ENCODE data around the gene TMEM88.

The TMEM88 gene

DNA sequence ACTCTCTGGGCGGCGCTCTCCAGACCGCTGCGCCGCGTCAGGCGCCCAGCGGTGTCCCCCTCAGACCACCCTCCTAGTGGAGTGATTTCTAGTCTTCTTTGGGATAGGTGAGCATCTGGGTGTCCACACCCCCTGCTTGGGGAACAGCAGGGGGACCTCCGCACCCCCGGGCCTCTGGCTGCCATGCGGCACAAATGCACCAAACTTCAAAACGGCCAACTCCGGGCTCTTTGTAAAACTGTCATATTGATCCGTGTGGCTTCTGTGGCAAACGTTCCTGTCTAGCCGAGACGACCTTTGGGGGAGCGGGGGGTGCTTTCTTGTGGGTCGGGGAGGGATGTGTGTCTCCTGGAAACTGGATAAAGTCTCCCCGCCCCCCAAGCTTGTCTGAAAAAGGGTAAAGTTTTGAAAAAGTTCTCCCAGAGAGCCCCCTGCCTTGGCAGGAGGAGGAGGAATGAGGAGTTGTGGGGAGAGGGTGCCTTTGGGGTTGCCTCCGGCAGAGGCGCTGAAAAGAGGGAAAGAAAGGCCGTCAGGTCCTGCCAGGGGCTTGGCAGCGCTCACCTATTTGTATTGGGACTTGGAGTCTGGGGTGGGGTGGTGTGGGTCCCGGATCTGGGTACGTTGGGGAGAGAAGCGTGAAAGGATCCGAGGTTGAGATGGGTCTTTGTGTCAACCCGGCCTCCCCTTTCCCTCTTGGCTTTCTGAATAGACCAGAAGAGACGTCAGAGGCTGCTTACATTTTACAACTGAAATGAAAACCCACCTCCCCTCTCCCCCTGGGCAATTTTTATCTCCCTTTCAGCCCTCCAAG is 31.6 kb downstream of the TMEM88 start:
- no peak for DNase-seq (ENCODE audit: low read depth, low spot score)
- Histone ChIP-seq H3K36me3 (ENCODE audit: insufficient read depth, insufficient read length, low read length) (peaks cover 19% of the 10 kb centered on the region), H3K9me3 (ENCODE audit: insufficient read depth, low read length) (no peaks in the 10 kb centered on the region), H3K4me1 (ENCODE audit: insufficient read depth, insufficient read length) (peaks cover 5% of the 10 kb centered on the region), H3K27me3 (ENCODE audit: insufficient read depth, insufficient read length) (no peaks in the 10 kb centered on the region), H3K4me3 (ENCODE audit: insufficient read length, low read depth) (peak overlapping the region; percentile 67), H3K9ac (ENCODE audit: insufficient read length, low read depth) (peak overlapping the region; percentile 79)
- TF ChIP-seq ZNF274 (IDR thresholded peaks at IDR 0.05; ENCODE audit: low read depth, low read length) (no peak), SUZ12 (IDR thresholded peaks at IDR 0.05; ENCODE audit: extremely low read depth, insufficient read depth, insufficient read length) (no peak), YY1 (IDR thresholded peaks at IDR 0.05; ENCODE audit: insufficient read depth, insufficient read length) (no peak)

DNA sequence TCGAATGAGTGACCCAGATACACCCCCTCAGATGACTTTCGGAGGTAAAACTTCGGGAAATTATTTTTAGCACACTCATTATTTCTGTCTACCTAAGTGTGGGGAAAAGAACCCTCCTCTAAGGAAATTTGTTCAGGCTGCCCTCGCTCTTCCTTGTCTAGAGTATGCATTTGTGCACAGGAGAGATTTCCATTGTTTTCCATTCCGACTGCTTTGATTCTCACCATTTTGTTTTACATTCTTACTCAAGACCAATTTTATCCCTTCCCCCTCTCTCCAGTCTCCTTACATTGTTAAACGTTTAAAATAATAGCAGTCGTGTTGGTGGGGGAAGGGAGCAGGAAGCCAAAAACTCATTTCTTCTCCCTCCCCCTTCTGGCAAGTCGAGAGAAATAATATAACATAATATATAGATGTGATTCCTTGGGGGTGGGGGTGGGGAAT is 32.2 kb downstream of the TMEM88 start:
- Histone ChIP-seq H3K27me3 (ENCODE audit: insufficient read depth, insufficient read length) (no peaks in the 10 kb centered on the region), H3K4me1 (ENCODE audit: insufficient read depth, insufficient read length) (peaks cover 5% of the 10 kb centered on the region), H3K9ac (ENCODE audit: insufficient read length, low read depth) (peak overlapping the region; percentile 50), H3K9me3 (ENCODE audit: insufficient read depth, low read length) (no peaks in the 10 kb centered on the region), H3K4me3 (ENCODE audit: insufficient read length, low read depth) (peak overlapping the region; percentile 67), H3K36me3 (ENCODE audit: insufficient read depth, insufficient read length, low read length) (peaks cover 22% of the 10 kb centered on the region)
- TF ChIP-seq YY1 (IDR thresholded peaks at IDR 0.05; ENCODE audit: insufficient read depth, insufficient read length) (no peak), SUZ12 (IDR thresholded peaks at IDR 0.05; ENCODE audit: extremely low read depth, insufficient read depth, insufficient read length) (no peak), ZNF274 (IDR thresholded peaks at IDR 0.05; ENCODE audit: low read depth, low read length) (no peak)
- DNase-seq (ENCODE audit: low read depth, low spot score): no peak

DNA sequence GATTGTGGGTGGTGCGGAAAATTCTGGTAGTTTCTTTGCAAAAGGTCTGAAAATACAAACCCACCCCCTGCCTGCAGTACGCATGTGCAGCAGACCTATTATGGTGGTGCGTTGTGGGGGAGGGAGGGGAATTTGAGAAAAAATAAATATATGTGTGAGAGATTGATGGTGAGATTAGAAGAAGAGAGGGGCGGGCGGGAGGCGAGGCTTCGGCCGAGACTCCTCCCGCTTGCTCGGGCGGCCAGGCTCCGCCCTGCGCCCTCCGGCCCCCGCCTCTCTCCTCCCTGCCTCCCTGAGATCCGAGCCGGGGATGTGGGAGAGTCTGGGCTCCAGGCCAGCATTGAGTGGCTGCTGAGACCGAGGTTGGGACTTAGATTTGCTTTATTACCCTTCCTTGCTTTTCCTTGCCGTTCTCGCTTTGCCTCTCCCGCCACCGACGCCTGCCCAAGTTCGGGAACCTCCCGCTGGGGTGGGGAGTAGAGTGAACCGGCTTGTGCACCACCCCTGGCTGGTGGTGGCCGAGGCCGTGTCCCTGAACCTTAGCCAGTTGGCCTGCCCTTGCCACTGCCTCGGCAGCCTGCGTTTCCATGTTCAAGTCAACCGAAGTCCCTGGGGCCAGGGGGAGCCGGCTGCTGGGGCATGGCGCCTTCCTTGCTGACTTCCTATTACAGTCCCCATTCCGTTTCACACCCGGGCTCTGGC is 32.8 kb downstream of the TMEM88 start:
- H3K27me3 ChIP-seq (ENCODE audit: insufficient read depth, insufficient read length): no peaks in the 10 kb centered on the region
- peaks cover 5% of the 10 kb centered on the region for H3K4me1 ChIP-seq (ENCODE audit: insufficient read depth, insufficient read length)
- peak overlapping the region; percentile 35 for H3K4me3 ChIP-seq (ENCODE audit: insufficient read length, low read depth)
- H3K9me3 ChIP-seq (ENCODE audit: insufficient read depth, low read length): no peaks in the 10 kb centered on the region
- TF ChIP-seq YY1 (IDR thresholded peaks at IDR 0.05; ENCODE audit: insufficient read depth, insufficient read length): no peak
- no peak for TF ChIP-seq ZNF274 (IDR thresholded peaks at IDR 0.05; ENCODE audit: low read depth, low read length)
- TF ChIP-seq SUZ12 (IDR thresholded peaks at IDR 0.05; ENCODE audit: extremely low read depth, insufficient read depth, insufficient read length): no peak
- H3K9ac ChIP-seq (ENCODE audit: insufficient read length, low read depth): peak overlapping the region; percentile 79
- no peak for DNase-seq (ENCODE audit: low read depth, low spot score)
- peaks cover 22% of the 10 kb centered on the region for H3K36me3 ChIP-seq (ENCODE audit: insufficient read depth, insufficient read length, low read length)

DNA sequence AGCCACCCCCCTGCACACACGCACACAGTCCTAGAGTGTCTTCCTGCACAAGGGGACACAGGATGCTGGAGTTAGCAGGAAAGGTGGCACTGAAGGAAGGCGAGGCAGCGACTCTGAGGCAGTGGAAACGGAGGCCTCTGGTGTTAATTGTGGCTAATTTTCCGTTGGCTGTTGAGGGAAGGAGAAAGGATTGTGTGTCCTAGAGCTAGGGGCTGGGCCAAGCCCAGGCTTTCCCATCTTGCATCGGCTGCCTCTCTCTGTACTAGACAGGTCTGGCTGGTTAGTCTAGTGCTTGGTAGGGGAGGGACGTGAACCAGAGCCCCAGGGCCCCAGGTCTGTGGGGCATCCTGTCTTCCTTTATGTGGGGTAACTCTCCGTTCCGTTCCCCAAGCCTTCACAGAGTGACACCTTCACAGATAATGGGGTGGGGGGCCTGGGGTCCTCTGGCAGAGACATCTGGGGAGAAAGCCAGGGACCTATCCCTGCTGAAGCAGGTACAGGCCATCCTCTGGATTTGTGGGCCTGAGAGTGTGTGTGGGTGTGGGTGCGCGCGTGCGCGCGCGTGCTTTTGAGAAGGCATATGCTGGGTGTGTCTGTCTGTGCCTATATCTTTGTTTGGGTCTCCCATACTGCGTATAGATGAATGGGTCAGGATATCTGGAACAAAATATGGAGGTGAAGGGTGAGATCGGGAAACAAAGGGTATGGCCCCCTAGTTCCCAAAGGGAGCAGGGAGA is 33.5 kb downstream of the TMEM88 start, which contains the start of gene CHD3:
Gene CHD3 (plus strand): TSS at position 606 of the 737 bp plus-strand sequence. CDS start 212 bp downstream, outside the sequence.
- no peak for TF ChIP-seq SUZ12 (IDR thresholded peaks at IDR 0.05; ENCODE audit: extremely low read depth, insufficient read depth, insufficient read length)
- TF ChIP-seq ZNF274 (IDR thresholded peaks at IDR 0.05; ENCODE audit: low read depth, low read length): no peak
- no peak for TF ChIP-seq YY1 (IDR thresholded peaks at IDR 0.05; ENCODE audit: insufficient read depth, insufficient read length)
- Histone ChIP-seq H3K4me1 (ENCODE audit: insufficient read depth, insufficient read length) (peaks cover 5% of the 10 kb centered on the region), H3K27me3 (ENCODE audit: insufficient read depth, insufficient read length) (no peaks in the 10 kb centered on the region), H3K36me3 (ENCODE audit: insufficient read depth, insufficient read length, low read length) (peaks cover 19% of the 10 kb centered on the region), H3K9me3 (ENCODE audit: insufficient read depth, low read length) (no peaks in the 10 kb centered on the region), H3K9ac (ENCODE audit: insufficient read length, low read depth) (peak within 1 kb of the TSS; percentile 79), H3K4me3 (ENCODE audit: insufficient read length, low read depth) (peak within 1 kb of the TSS; percentile 35)
- DNase-seq (ENCODE audit: low read depth, low spot score): no peak

DNA sequence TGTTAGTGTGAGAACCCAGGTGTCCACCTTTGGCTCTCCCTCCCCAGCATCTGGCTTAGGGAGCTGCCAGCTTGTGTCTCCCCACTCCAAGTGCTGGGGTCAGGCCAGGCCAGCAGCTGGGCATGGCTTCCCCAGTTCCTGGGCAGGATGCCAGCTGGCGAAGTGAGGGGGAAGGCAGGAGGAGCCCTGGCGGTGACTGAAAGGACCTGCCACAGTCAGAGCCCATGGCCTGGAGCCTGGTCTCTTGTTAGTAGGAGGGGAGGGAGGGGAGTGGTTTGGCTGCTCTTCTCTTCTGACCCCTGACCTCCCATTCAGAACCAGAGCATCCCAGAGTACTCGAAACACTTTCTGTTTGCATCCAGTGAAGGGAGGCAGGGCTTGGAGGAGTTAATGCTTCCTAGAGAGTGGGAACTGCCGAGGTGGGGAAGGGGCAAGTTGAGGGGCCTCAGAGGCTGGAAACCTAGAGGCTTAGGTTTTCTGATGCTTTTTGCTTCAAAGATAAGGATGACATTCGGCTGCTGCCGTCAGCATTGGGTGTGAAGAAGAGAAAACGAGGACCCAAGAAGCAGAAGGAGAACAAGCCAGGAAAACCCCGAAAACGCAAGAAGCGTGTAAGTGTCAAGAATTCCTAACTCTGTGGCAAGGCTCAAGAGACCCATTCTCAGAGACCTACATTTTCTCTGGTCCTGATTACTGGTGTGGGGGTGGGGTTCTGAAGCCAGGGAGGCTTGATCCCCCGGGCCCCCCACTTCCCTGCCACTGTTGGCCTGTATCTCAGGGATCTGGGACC is 34.5 kb downstream of the TMEM88 start:
- no peaks in the 10 kb centered on the region for H3K9me3 ChIP-seq (ENCODE audit: insufficient read depth, low read length)
- peaks cover 5% of the 10 kb centered on the region for H3K4me1 ChIP-seq (ENCODE audit: insufficient read depth, insufficient read length)
- TF ChIP-seq YY1 (IDR thresholded peaks at IDR 0.05; ENCODE audit: insufficient read depth, insufficient read length): no peak
- TF ChIP-seq SUZ12 (IDR thresholded peaks at IDR 0.05; ENCODE audit: extremely low read depth, insufficient read depth, insufficient read length): no peak
- TF ChIP-seq ZNF274 (IDR thresholded peaks at IDR 0.05; ENCODE audit: low read depth, low read length): no peak
- no peak for DNase-seq (ENCODE audit: low read depth, low spot score)
- H3K9ac ChIP-seq (ENCODE audit: insufficient read length, low read depth): no peak overlapping the region
- peaks cover 29% of the 10 kb centered on the region for H3K36me3 ChIP-seq (ENCODE audit: insufficient read depth, insufficient read length, low read length)
- no peak overlapping the region for H3K4me3 ChIP-seq (ENCODE audit: insufficient read length, low read depth)
- H3K27me3 ChIP-seq (ENCODE audit: insufficient read depth, insufficient read length): no peaks in the 10 kb centered on the region

DNA sequence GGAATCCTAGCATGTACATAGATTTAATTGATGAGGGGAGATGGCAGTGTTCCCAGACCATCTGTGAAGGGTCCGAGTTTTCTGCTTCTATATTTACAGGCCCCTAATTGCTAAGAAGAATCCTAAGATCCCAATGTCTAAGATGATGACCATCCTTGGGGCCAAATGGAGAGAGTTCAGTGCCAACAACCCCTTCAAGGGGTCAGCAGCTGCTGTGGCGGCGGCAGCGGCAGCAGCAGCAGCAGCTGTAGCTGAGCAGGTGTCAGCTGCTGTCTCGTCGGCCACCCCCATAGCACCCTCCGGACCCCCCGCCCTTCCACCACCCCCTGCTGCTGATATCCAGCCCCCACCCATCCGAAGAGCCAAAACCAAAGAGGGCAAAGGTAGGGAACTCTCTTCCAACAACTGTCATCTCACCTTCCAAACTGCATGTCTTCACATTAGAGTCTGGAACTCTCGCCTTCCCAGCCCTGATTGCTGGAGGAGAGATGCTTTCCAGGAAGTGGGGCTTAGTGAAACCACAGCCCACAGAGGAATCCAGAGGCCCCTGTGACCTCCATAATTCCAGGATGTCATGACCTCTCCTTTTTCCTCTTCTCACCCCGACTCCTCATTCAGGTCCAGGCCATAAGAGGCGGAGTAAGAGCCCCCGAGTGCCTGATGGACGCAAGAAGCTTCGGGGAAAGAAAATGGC is 38.5 kb downstream of the TMEM88 start:
- H3K27me3 ChIP-seq (ENCODE audit: insufficient read depth, insufficient read length): no peaks in the 10 kb centered on the region
- TF ChIP-seq YY1 (IDR thresholded peaks at IDR 0.05; ENCODE audit: insufficient read depth, insufficient read length) (no peak), SUZ12 (IDR thresholded peaks at IDR 0.05; ENCODE audit: extremely low read depth, insufficient read depth, insufficient read length) (no peak), ZNF274 (IDR thresholded peaks at IDR 0.05; ENCODE audit: low read depth, low read length) (no peak)
- peaks cover 55% of the 10 kb centered on the region for H3K36me3 ChIP-seq (ENCODE audit: insufficient read depth, insufficient read length, low read length)
- DNase-seq (ENCODE audit: low read depth, low spot score): no peak
- no peaks in the 10 kb centered on the region for H3K9me3 ChIP-seq (ENCODE audit: insufficient read depth, low read length)
- H3K4me1 ChIP-seq (ENCODE audit: insufficient read depth, insufficient read length): peaks cover 3% of the 10 kb centered on the region
- H3K4me3 ChIP-seq (ENCODE audit: insufficient read length, low read depth): no peak overlapping the region
- H3K9ac ChIP-seq (ENCODE audit: insufficient read length, low read depth): no peak overlapping the region

All from NT2/D1 (cell line).